H9 (cell line): ENCODE results near the gene COPE. TPM values are rescaled to one million over a fixed set of nuclear protein-coding genes. Genes with fewer than 3 reads are reported as not detected.

ENCODE experiments used
- DNase-seq: peaks from one replicate; pipeline ENCODE4 v3.0.0-alpha.2; 2017
- H2AFZ ChIP-seq: one replicate; pipeline ENCODE4 v1.6.1; 2013; ENCODE audit warnings: mild to moderate bottlenecking, low read length, control low read depth, moderate library complexity
- H2AK5ac ChIP-seq: 2 replicates; pipeline ENCODE4 v1.6.1; 2013; ENCODE audit warnings: low read length, control low read depth, mixed read lengths; ENCODE audit not compliant: insufficient read length
- H2BK120ac ChIP-seq: one replicate; pipeline ENCODE4 v1.6.1; 2013; ENCODE audit warnings: low read depth, mild to moderate bottlenecking, low read length, control low read depth, inconsistent platforms; ENCODE audit not compliant: poor library complexity, severe bottlenecking
- H2BK12ac ChIP-seq: 2 replicates; pipeline ENCODE4 v1.6.1; 2013; ENCODE audit warnings: low read length, control low read depth, mixed read lengths, low read depth; ENCODE audit not compliant: insufficient read length
- H2BK15ac ChIP-seq: 2 replicates; pipeline ENCODE4 v1.6.1; 2013; ENCODE audit warnings: low read depth, low read length, control low read depth
- H2BK20ac ChIP-seq: one replicate; pipeline ENCODE4 v1.6.1; 2013; ENCODE audit warnings: low read depth, mild to moderate bottlenecking, low read length, control low read depth, inconsistent platforms; ENCODE audit not compliant: poor library complexity, severe bottlenecking
- H2BK5ac ChIP-seq: 2 replicates; pipeline ENCODE4 v1.6.1; 2013; ENCODE audit warnings: low read length, control low read depth, mixed read lengths; ENCODE audit not compliant: insufficient read length
- H3K14ac ChIP-seq: 2 replicates; pipeline ENCODE4 v1.6.1; 2013; ENCODE audit warnings: low read length, control low read depth; ENCODE audit not compliant: insufficient read depth
- H3K18ac ChIP-seq: 2 replicates; pipeline ENCODE4 v1.6.1; 2013; ENCODE audit warnings: low read depth, mild to moderate bottlenecking, mixed read lengths, low read length, control low read depth; ENCODE audit not compliant: insufficient read length
- H3K23ac ChIP-seq: 2 replicates; pipeline ENCODE4 v1.6.1; 2013; ENCODE audit warnings: low read length, control low read depth, mixed read lengths, low read depth; ENCODE audit not compliant: insufficient read length
- H3K23me2 ChIP-seq: 2 replicates; pipeline ENCODE4 v1.6.1; 2013; ENCODE audit warnings: low read depth, mild to moderate bottlenecking, mixed read lengths, low read length, control low read depth; ENCODE audit not compliant: insufficient read length, poor library complexity, severe bottlenecking
- H3K27ac ChIP-seq: 2 replicates; pipeline ENCODE4 v1.5.1; 2013; ENCODE audit warnings: low read length, control low read depth, mixed read lengths, low read depth; ENCODE audit not compliant: insufficient read length
- H3K27me3 ChIP-seq: 2 replicates; pipeline ENCODE4 v1.6.1; 2013; ENCODE audit warnings: low read length, control low read depth, inconsistent platforms; ENCODE audit not compliant: insufficient read depth
- H3K4ac ChIP-seq: 2 replicates; pipeline ENCODE4 v1.6.1; 2013; ENCODE audit warnings: low read depth, mild to moderate bottlenecking, control low read depth, inconsistent platforms, low read length, moderate library complexity
- H3K4me1 ChIP-seq: 2 replicates; pipeline ENCODE4 v1.6.1; 2013; ENCODE audit warnings: low read length, control low read depth, inconsistent platforms; ENCODE audit not compliant: insufficient read depth
- H3K4me2 ChIP-seq: 2 replicates; pipeline ENCODE4 v1.6.1; 2013; ENCODE audit warnings: low read length, control low read depth, mixed read lengths; ENCODE audit not compliant: insufficient read length, insufficient read depth
- H3K56ac ChIP-seq: 2 replicates; pipeline ENCODE4 v1.6.1; 2013; ENCODE audit warnings: low read depth, mild to moderate bottlenecking, mixed read lengths, low read length, control low read depth; ENCODE audit not compliant: insufficient read length
- H3K79me1 ChIP-seq: 2 replicates; pipeline ENCODE4 v1.6.1; 2013; ENCODE audit warnings: low read depth, mild to moderate bottlenecking, moderate library complexity, low read length, control low read depth, inconsistent platforms; ENCODE audit not compliant: insufficient read depth, poor library complexity, severe bottlenecking
- H3K79me2 ChIP-seq: 2 replicates; pipeline ENCODE4 v1.6.1; 2013; ENCODE audit warnings: low read length, control low read depth, inconsistent platforms; ENCODE audit not compliant: insufficient read depth
- H3K9ac ChIP-seq: 2 replicates; pipeline ENCODE4 v1.6.1; 2013; ENCODE audit warnings: low read length, control low read depth, mixed read lengths; ENCODE audit not compliant: insufficient read length; ENCODE audit errors: extremely low read depth
- H3K9me3 ChIP-seq: one replicate; pipeline ENCODE4 v1.6.1; 2013; ENCODE audit warnings: low read depth, low read length, inconsistent platforms; ENCODE audit not compliant: control insufficient read depth
- H3T11ph ChIP-seq: one replicate; pipeline ENCODE4 v1.6.1; 2013; ENCODE audit warnings: mild to moderate bottlenecking, low read length, control low read depth, inconsistent platforms
- H4K20me1 ChIP-seq: one replicate; pipeline ENCODE4 v1.6.1; 2013; ENCODE audit not compliant: control insufficient read depth, insufficient read length, insufficient read depth
- H4K5ac ChIP-seq: 2 replicates; pipeline ENCODE4 v1.6.1; 2013; ENCODE audit warnings: low read depth, mild to moderate bottlenecking, mixed read lengths, low read length, control low read depth; ENCODE audit not compliant: insufficient read length
- H4K8ac ChIP-seq: replicated peaks from 2 replicates; pipeline ENCODE4 v1.6.1; 2013; ENCODE audit warnings: low read length, control low read depth, mixed read lengths, low read depth; ENCODE audit not compliant: insufficient read length
- H4K91ac ChIP-seq: 2 replicates; pipeline ENCODE4 v1.6.1; 2013; ENCODE audit warnings: low read depth, mild to moderate bottlenecking, moderate library complexity, mixed read lengths, low read length, control low read depth; ENCODE audit not compliant: insufficient read length
- H3K27ac Mint-ChIP-seq, 3 experiments: 2 replicates in 2 of 3; 3 replicates in 1 of 3; pipeline ENCODE4 v1.8.0; 2020 to 2021; ENCODE audit warnings: mixed read lengths in 3 of 3, mild to moderate bottlenecking in 1 of 3, moderate library complexity in 1 of 3
- H3K27me3 Mint-ChIP-seq: 2 replicates; pipeline ENCODE4 v1.8.0; 2021; ENCODE audit warnings: low read depth, mild to moderate bottlenecking, moderate library complexity, mixed read lengths
- H3K36me3 Mint-ChIP-seq, 3 experiments: 2 replicates in 2 of 3; 3 replicates in 1 of 3; pipeline ENCODE4 v1.8.0; 2020 to 2021; ENCODE audit warnings: low read depth in 3 of 3, mixed read lengths in 3 of 3; ENCODE audit not compliant: insufficient read depth in 1 of 3
- H3K4me1 Mint-ChIP-seq, 2 experiments: 2 replicates each; pipeline ENCODE4 v1.8.0; 2020; ENCODE audit warnings: mixed read lengths in 2 of 2
- H3K4me3 Mint-ChIP-seq, 2 experiments: 2 replicates in 1 of 2; 3 replicates in 1 of 2; pipeline ENCODE4 v1.8.0; 2020 to 2021; ENCODE audit warnings: mild to moderate bottlenecking in 2 of 2, mixed read lengths in 2 of 2, moderate library complexity in 1 of 2
- H3K9me3 Mint-ChIP-seq, 2 experiments: 2 replicates in 1 of 2; 3 replicates in 1 of 2; pipeline ENCODE4 v1.8.0; 2020; ENCODE audit warnings: mild to moderate bottlenecking in 2 of 2, mixed read lengths in 2 of 2, moderate library complexity in 1 of 2
- WGBS: extraction: QIAGEN DNeasy Blood & Tissue Kit; methylation state at CpG from one replicate; pipeline ENCODE4 v1.1.7; 2013; ENCODE audit warnings: missing lambda C conversion rate, low lambda C conversion rate, mixed read lengths; ENCODE audit not compliant: insufficient read length; ENCODE audit errors: extremely low coverage; 5-methylcytosine and 5-hydroxymethylcytosine counted together
- total RNA-seq: library from RNA; stranded (reverse); gene quantifications from 2 replicates; pipeline ENCODE4 v1.2.1, GENCODE V29; 2021
- TF ChIP-seq, protein P1 (sequence below): fragments of 200-600 bp; sonication (generic); conservative IDR thresholded peaks from 3 replicates; pipeline ENCODE4 v1.8.0; 2021; ENCODE audit warnings: antibody characterized with exemption, mild to moderate bottlenecking

Gene COPE
- total RNA-seq, 1 experiment from 2014 or later, result 198 TPM

- Histone ChIP-seq H2BK120ac (no peak overlapping the region), H3K79me1 (no peaks in the 10 kb centered on the region), H3K4me2 (no peak overlapping the region), H2BK20ac (no peak overlapping the region), H3K9me3 (no peaks in the 10 kb centered on the region), H3K23me2 (no peaks in the 10 kb centered on the region), H4K20me1 (no peaks in the 10 kb centered on the region), H3K23ac (no peak overlapping the region), H2BK15ac (no peak overlapping the region), H4K8ac (no peak overlapping the region), H3K18ac (no peak overlapping the region), H3K56ac (no peak overlapping the region), H2BK12ac (no peak overlapping the region), H4K91ac (no peak overlapping the region), H3K4ac (no peak overlapping the region), H2AK5ac (no peak overlapping the region), H3K79me2 (no peaks in the 10 kb centered on the region), H2AFZ (no peak overlapping the region), H3K4me1 (no peaks in the 10 kb centered on the region), H3K27ac (no peak overlapping the region), H3K27me3 (no peaks in the 10 kb centered on the region), H3K14ac (no peak overlapping the region), H3T11ph (no peak overlapping the region), H3K9ac (no peak overlapping the region), H2BK5ac (no peak overlapping the region), H4K5ac (no peak overlapping the region)
- WGBS, result no CpG with 5 or more reads among the region's 13 CpGs
- Mint-ChIP-seq H3K4me1 (no peaks in the 10 kb centered on the region), H3K4me3 (no peak overlapping the region), H3K9me3 (no peaks in the 10 kb centered on the region), H3K27me3 (no peaks in the 10 kb centered on the region), H3K36me3 (peaks cover 49 to 94% (median 89%) of the 10 kb centered on the region in 3 experiments), H3K27ac (no peak overlapping the region)
- TF ChIP-seq, protein P1, sequence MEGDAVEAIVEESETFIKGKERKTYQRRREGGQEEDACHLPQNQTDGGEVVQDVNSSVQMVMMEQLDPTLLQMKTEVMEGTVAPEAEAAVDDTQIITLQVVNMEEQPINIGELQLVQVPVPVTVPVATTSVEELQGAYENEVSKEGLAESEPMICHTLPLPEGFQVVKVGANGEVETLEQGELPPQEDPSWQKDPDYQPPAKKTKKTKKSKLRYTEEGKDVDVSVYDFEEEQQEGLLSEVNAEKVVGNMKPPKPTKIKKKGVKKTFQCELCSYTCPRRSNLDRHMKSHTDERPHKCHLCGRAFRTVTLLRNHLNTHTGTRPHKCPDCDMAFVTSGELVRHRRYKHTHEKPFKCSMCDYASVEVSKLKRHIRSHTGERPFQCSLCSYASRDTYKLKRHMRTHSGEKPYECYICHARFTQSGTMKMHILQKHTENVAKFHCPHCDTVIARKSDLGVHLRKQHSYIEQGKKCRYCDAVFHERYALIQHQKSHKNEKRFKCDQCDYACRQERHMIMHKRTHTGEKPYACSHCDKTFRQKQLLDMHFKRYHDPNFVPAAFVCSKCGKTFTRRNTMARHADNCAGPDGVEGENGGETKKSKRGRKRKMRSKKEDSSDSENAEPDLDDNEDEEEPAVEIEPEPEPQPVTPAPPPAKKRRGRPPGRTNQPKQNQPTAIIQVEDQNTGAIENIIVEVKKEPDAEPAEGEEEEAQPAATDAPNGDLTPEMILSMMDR, result no peak
- no peak for DNase-seq
Observed at GRCh38 chr19:18857223-18857622, 62.0 kb downstream of the COPE start.
